CD4-positive, alpha-beta memory T cell (primary cell): ENCODE data around the gene NRAP. TPM values are rescaled to one million over a fixed set of nuclear protein-coding genes. Genes with fewer than 3 reads are reported as not detected.
A peak's percentile ranks its signal among the peaks of the same experiment; 100 is the strongest.

Experiments
- CTCF ChIA-PET: fragments of 350-600 bp; sonication (Branson Sonifier 250); formaldehyde crosslinking; loops from one replicate; lab custom pipeline; 2021; ENCODE audit warnings: inconsistent platforms; ENCODE audit not compliant: partially characterized antibody; lab: Charles Lee
- POLR2A ChIA-PET: fragments of 350-600 bp; sonication (Branson Sonifier 250); formaldehyde crosslinking; loops from one replicate; lab custom pipeline; 2021; ENCODE audit not compliant: partially characterized antibody; lab: Charles Lee
- DNase-seq, 5 donors: peaks; one replicate each; pipeline versions ENCODE4 v3.0.0 to v3.0.0-alpha.2; 2020 to 2022; ENCODE audit warnings: mixed read lengths in 1 of 5
- H3K27ac ChIP-seq: one replicate; pipeline ENCODE4 v1.7.0; 2013; ENCODE audit warnings: low read depth, low read length
- H3K27me3 ChIP-seq: 2 replicates; pipeline ENCODE4 v1.7.0; 2013; ENCODE audit warnings: mild to moderate bottlenecking, low read length, moderate library complexity; ENCODE audit not compliant: insufficient read depth
- H3K36me3 ChIP-seq: 2 replicates; pipeline ENCODE4 v1.7.0; 2013; ENCODE audit warnings: mild to moderate bottlenecking, low read length, moderate library complexity; ENCODE audit not compliant: insufficient read depth
- H3K4me1 ChIP-seq: 2 replicates; pipeline ENCODE4 v1.7.0; 2013; ENCODE audit warnings: mild to moderate bottlenecking, low read length, moderate library complexity; ENCODE audit not compliant: insufficient read depth
- H3K4me3 ChIP-seq, 2 donors: one replicate each; pipeline ENCODE4 v1.7.0; 2013; ENCODE audit warnings: low read length in 2 of 2, mild to moderate bottlenecking in 1 of 2
- H3K9me3 ChIP-seq, 2 donors: one replicate each; pipeline ENCODE4 v1.7.0; 2013; ENCODE audit warnings: low read length in 2 of 2, control low read depth in 1 of 2; ENCODE audit not compliant: control insufficient read depth in 1 of 2
- H3K27ac Mint-ChIP-seq, 7 donors: one replicate each; pipeline ENCODE4 v1.8.0; 2020 to 2021; ENCODE audit warnings: mixed read lengths in 7 of 7, mild to moderate bottlenecking in 6 of 7, inconsistent platforms in 3 of 7, moderate library complexity in 3 of 7
- H3K27me3 Mint-ChIP-seq, 2 donors: one replicate each; pipeline ENCODE4 v1.8.0; 2020 to 2021; ENCODE audit warnings: mixed read lengths in 2 of 2
- H3K36me3 Mint-ChIP-seq, 2 donors: one replicate each; pipeline ENCODE4 v1.8.0; 2020 to 2021; ENCODE audit warnings: mixed read lengths in 2 of 2, inconsistent platforms in 1 of 2, mild to moderate bottlenecking in 1 of 2
- H3K4me1 Mint-ChIP-seq, 4 donors: one replicate each; pipeline ENCODE4 v1.8.0; 2020 to 2021; ENCODE audit warnings: mixed read lengths in 4 of 4, mild to moderate bottlenecking in 1 of 4
- H3K4me3 Mint-ChIP-seq, 8 donors: one replicate each; pipeline ENCODE4 v1.8.0; 2020 to 2021; ENCODE audit warnings: mixed read lengths in 8 of 8, mild to moderate bottlenecking in 7 of 8, moderate library complexity in 6 of 8, inconsistent platforms in 3 of 8
- H3K9me3 Mint-ChIP-seq, 8 donors: one replicate each; pipeline ENCODE4 v1.8.0; 2020 to 2021; ENCODE audit warnings: mixed read lengths in 8 of 8, mild to moderate bottlenecking in 5 of 8, inconsistent platforms in 3 of 8, moderate library complexity in 1 of 8
- intact Hi-C: fragments of 100-400 bp; cut with micrococcal nuclease; formaldehyde crosslinking; loops from one replicate; pipeline ENCODE4 v1.15.1; 2023
- polyA plus RNA-seq, 2 donors: library from polyadenylated mRNA; unstranded; fragments of 300-500 nt; fragmentation: Illumina TruSeq; gene quantifications; one replicate each; pipeline ENCODE4 v1.2.3, GENCODE V29; 2021
- total RNA-seq, 2 experiments: library from RNA; stranded (reverse); gene quantifications; one replicate each; pipeline ENCODE4 v1.2.3, GENCODE V29; 2021

Gene NRAP
- total and polyA plus RNA-seq, 4 experiments from 2014 or later = not detected

- Mint-ChIP-seq H3K4me1 (no peaks in the 10 kb centered on the region), H3K36me3 (no peaks in the 10 kb centered on the region), H3K27ac (no peak overlapping the region), H3K4me3 (no peak overlapping the region), H3K27me3 (peaks cover 0 to 10% of the 10 kb centered on the region in 2 donors), H3K9me3 (no peaks in the 10 kb centered on the region)
- H3K9me3 ChIP-seq = no peaks in the 10 kb centered on the region
- DNase-seq = no peak
- POLR2A ChIA-PET = no interaction called here
- no peaks in the 10 kb centered on the region for H3K36me3 ChIP-seq
- H3K27me3 ChIP-seq = no peaks in the 10 kb centered on the region
- H3K4me1 ChIP-seq = no peaks in the 10 kb centered on the region
- no peak overlapping the region for H3K4me3 ChIP-seq
- intact Hi-C loops = no loop called here
- CTCF ChIA-PET = no interaction called here
- no peak overlapping the region for H3K27ac ChIP-seq
Observed at GRCh38 chr10:113544392-113544791, 119.4 kb downstream of the NRAP start.

- Mint-ChIP-seq H3K27ac (no peak overlapping the region), H3K9me3 (no peaks in the 10 kb centered on the region), H3K4me1 (no peaks in the 10 kb centered on the region), H3K36me3 (no peaks in the 10 kb centered on the region), H3K27me3 (peaks cover 0 to 9% of the 10 kb centered on the region in 2 donors), H3K4me3 (no peak overlapping the region)
- CTCF ChIA-PET = no interaction called here
- POLR2A ChIA-PET = no interaction called here
- no peak for DNase-seq
- H3K36me3 ChIP-seq = no peaks in the 10 kb centered on the region
- no peaks in the 10 kb centered on the region for H3K9me3 ChIP-seq
- H3K27ac ChIP-seq = no peak overlapping the region
- no peaks in the 10 kb centered on the region for H3K4me1 ChIP-seq
- H3K27me3 ChIP-seq = no peaks in the 10 kb centered on the region
- intact Hi-C loops = no loop called here
- no peak overlapping the region for H3K4me3 ChIP-seq
Observed at GRCh38 chr10:113543107-113543955, 120.5 kb downstream of the NRAP start.

GRCh38 chr10:113541549-113541927, 122.3 kb downstream of the NRAP start:
- POLR2A ChIA-PET = no interaction called here
- no peaks in the 10 kb centered on the region for H3K9me3 ChIP-seq
- no peak overlapping the region for H3K27ac Mint-ChIP-seq
- H3K4me3 Mint-ChIP-seq = no peak overlapping the region
- H3K4me1 Mint-ChIP-seq = no peaks in the 10 kb centered on the region
- no peaks in the 10 kb centered on the region for H3K36me3 Mint-ChIP-seq
- CTCF ChIA-PET = no interaction called here
- H3K9me3 Mint-ChIP-seq = no peaks in the 10 kb centered on the region
- no peak overlapping the region for H3K27ac ChIP-seq
- H3K4me3 ChIP-seq = no peak overlapping the region
- H3K27me3 ChIP-seq = no peaks in the 10 kb centered on the region
- H3K4me1 ChIP-seq = no peaks in the 10 kb centered on the region
- H3K36me3 ChIP-seq = no peaks in the 10 kb centered on the region
- intact Hi-C loops = no loop called here
- DNase-seq = no peak
- H3K27me3 Mint-ChIP-seq = peaks cover 0 to 8% of the 10 kb centered on the region in 2 donors

- H3K4me1 ChIP-seq = no peaks in the 10 kb centered on the region
- no peaks in the 10 kb centered on the region for H3K4me1 Mint-ChIP-seq
- no peak overlapping the region for H3K4me3 ChIP-seq
- no peaks in the 10 kb centered on the region for H3K9me3 ChIP-seq
- POLR2A ChIA-PET = no interaction called here
- H3K27ac Mint-ChIP-seq = peak overlapping the region in 1 of 7 donors; percentile 61
- H3K27me3 ChIP-seq = no peaks in the 10 kb centered on the region
- H3K36me3 Mint-ChIP-seq = no peaks in the 10 kb centered on the region
- peaks cover 0 to 8% of the 10 kb centered on the region in 2 donors for H3K27me3 Mint-ChIP-seq
- H3K4me3 Mint-ChIP-seq = no peak overlapping the region
- intact Hi-C loops = no loop called here
- no peak for DNase-seq
- H3K27ac ChIP-seq = no peak overlapping the region
- CTCF ChIA-PET = interaction anchor here (1.3 kb wide), 1 partner anchor 22 kb away, joined by 4 read pairs; no protein-coding TSS in a partner anchor
- no peaks in the 10 kb centered on the region for H3K36me3 ChIP-seq
- H3K9me3 Mint-ChIP-seq = no peaks in the 10 kb centered on the region
Observed at GRCh38 chr10:113540845-113541548, 122.8 kb downstream of the NRAP start.

- H3K9me3 Mint-ChIP-seq = peaks cover 0 to 7% (median 0%) of the 10 kb centered on the region in 8 donors
- POLR2A ChIA-PET = no interaction called here
- intact Hi-C loops = no loop called here
- no peaks in the 10 kb centered on the region for H3K36me3 Mint-ChIP-seq
- no peak overlapping the region for H3K27ac Mint-ChIP-seq
- no peak overlapping the region for H3K4me3 Mint-ChIP-seq
- H3K27me3 ChIP-seq = no peaks in the 10 kb centered on the region
- no peak for DNase-seq
- no peaks in the 10 kb centered on the region for H3K4me1 Mint-ChIP-seq
- H3K9me3 ChIP-seq = no peaks in the 10 kb centered on the region
- peaks cover 1 to 10% of the 10 kb centered on the region in 2 donors for H3K27me3 Mint-ChIP-seq
- CTCF ChIA-PET = interaction anchor here (0.6 to 1.3 kb wide), 2 partner anchors 23 to 26 kb away, joined by 4 read pairs; no protein-coding TSS in a partner anchor
- H3K27ac ChIP-seq = no peak overlapping the region
- H3K4me3 ChIP-seq = no peak overlapping the region
- no peaks in the 10 kb centered on the region for H3K36me3 ChIP-seq
- no peaks in the 10 kb centered on the region for H3K4me1 ChIP-seq
Observed at GRCh38 chr10:113539789-113540188, 124.1 kb downstream of the NRAP start.

Other genes starting within 250 kb of the NRAP start
- not detected for gene HABP2, start 111.0 kb downstream of the NRAP start, total RNA-seq
- not detected for gene HABP2, start 111.0 kb downstream of the NRAP start, polyA plus RNA-seq
- 10 to 100 TPM; 18.2 to 23.1 TPM for gene CASP7, start 15.9 kb upstream of the NRAP start, total RNA-seq
- 10 to 100 TPM; 16.4 to 22.7 TPM for gene CASP7, start 15.9 kb upstream of the NRAP start, polyA plus RNA-seq
- under 1 TPM in 1 of 2 experiments, not detected in 1; 0.12 TPM for gene PLEKHS1, start 87.6 kb upstream of the NRAP start, total RNA-seq
- gene PLEKHS1, start 87.6 kb upstream of the NRAP start, polyA plus RNA-seq = not detected
- gene DCLRE1A, start 190.0 kb upstream of the NRAP start, total RNA-seq = 1 to 10 TPM; 4.5 to 4.7 TPM
- 1 to 10 TPM; 3.3 to 5.3 TPM for gene DCLRE1A, start 190.0 kb upstream of the NRAP start, polyA plus RNA-seq
- gene NHLRC2, start 190.6 kb upstream of the NRAP start, total RNA-seq = 10 to 100 TPM; 22.1 to 24.1 TPM
- 10 to 100 TPM in 1 of 2 donors, 1 to 10 TPM in 1; 4.2 to 11.9 TPM for gene NHLRC2, start 190.6 kb upstream of the NRAP start, polyA plus RNA-seq